Globus pallidus (tissue), 1 donor: ENCODE data around the gene CYP4V2.

Experiments
- DNase-seq: peaks from one replicate; pipeline ENCODE4 v3.0.0-alpha.2; 2015; ENCODE audit warnings: low spot score

CYP4V2 gene

GRCh38 chr4:186188107-186188506, 3.3 kb upstream of the CYP4V2 start:
- no peak for DNase-seq

GRCh38 chr4:186189656-186190055, 1.7 kb upstream of the CYP4V2 start:
- no peak for DNase-seq

- peak; percentile 67 for DNase-seq
These were observed 677 bp upstream of the CYP4V2 start for GRCh38 chr4:186190581-186191199.

- peak; percentile 65 for DNase-seq
These were observed 772 bp downstream of the CYP4V2 start for GRCh38 chr4:186192066-186192612.

GRCh38 chr4:186193851-186194250, 2.5 kb downstream of the CYP4V2 start:
- no peak for DNase-seq

GRCh38 chr4:186196063-186196462, 4.7 kb downstream of the CYP4V2 start:
- no peak for DNase-seq

GRCh38 chr4:186200516-186200915, 9.1 kb downstream of the CYP4V2 start:
- no peak for DNase-seq

GRCh38 chr4:186201010-186201409, 9.6 kb downstream of the CYP4V2 start:
- DNase-seq = no peak

- no peak for DNase-seq
These were observed 10.3 kb downstream of the CYP4V2 start for GRCh38 chr4:186201535-186202230.

GRCh38 chr4:186202490-186203140, 11.2 kb downstream of the CYP4V2 start:
- DNase-seq = no peak

- DNase-seq = no peak
These were observed 12.0 kb downstream of the CYP4V2 start for GRCh38 chr4:186203406-186203805.

GRCh38 chr4:186204103-186204559, 12.8 kb downstream of the CYP4V2 start:
- no peak for DNase-seq

GRCh38 chr4:186204686-186205085, 13.3 kb downstream of the CYP4V2 start:
- no peak for DNase-seq

- DNase-seq = no peak
These were observed 13.8 kb downstream of the CYP4V2 start for GRCh38 chr4:186205156-186205555.

- DNase-seq = no peak
These were observed 25.2 kb downstream of the CYP4V2 start for GRCh38 chr4:186216465-186217024.

GRCh38 chr4:186217733-186218293, 26.4 kb downstream of the CYP4V2 start:
- DNase-seq = no peak

- DNase-seq = no peak
These were observed 30.3 kb downstream of the CYP4V2 start for GRCh38 chr4:186221624-186222023.

- no peak for DNase-seq
These were observed 34.5 kb downstream of the CYP4V2 start for GRCh38 chr4:186225848-186226247.

GRCh38 chr4:186226521-186227189, 35.3 kb downstream of the CYP4V2 start:
- no peak for DNase-seq

GRCh38 chr4:186227221-186227620, 35.9 kb downstream of the CYP4V2 start, which contains the start of gene KLKB1:
TSS of gene KLKB1 (plus strand) at chr4:186227507. CDS start at chr4:186228196, 689 bp downstream.
- no peak for DNase-seq

- DNase-seq = no peak
These were observed 36.6 kb downstream of the CYP4V2 start for GRCh38 chr4:186227744-186228513.
